WERI-Rb-1 (cell line): ENCODE measurements around the gene ANKH.

Experiments
- DNase-seq: peaks from one replicate; pipeline ENCODE4 v3.0.0-alpha.2; 2020
- H3K27ac ChIP-seq: fragments of 250-450 bp; sonication (Bioruptor Pico); 2 replicates; pipeline ENCODE4 v1.5.1; 2020; ENCODE audit warnings: mild to moderate bottlenecking, moderate library complexity
- H3K27me3 ChIP-seq: fragments of 250-450 bp; sonication (Bioruptor Pico); 2 replicates; pipeline ENCODE4 v1.5.1; 2021; ENCODE audit warnings: mild to moderate bottlenecking, low read depth, moderate library complexity; ENCODE audit not compliant: insufficient read depth, severe bottlenecking
- H3K36me3 ChIP-seq: fragments of 250-450 bp; sonication (Bioruptor Pico); 2 replicates; pipeline ENCODE4 v1.5.1; 2020; ENCODE audit warnings: mild to moderate bottlenecking, moderate library complexity
- H3K4me3 ChIP-seq: 2 replicates; pipeline ENCODE4 v1.5.1; 2011; ENCODE audit warnings: low read depth, mild to moderate bottlenecking, control low read depth, low read length
- H3K9me3 ChIP-seq: fragments of 250-450 bp; sonication (Bioruptor Pico); 2 replicates; pipeline ENCODE4 v1.5.1; 2021; ENCODE audit warnings: mild to moderate bottlenecking, moderate library complexity; ENCODE audit not compliant: severe bottlenecking
- CTCF ChIP-seq: IDR thresholded peaks from 2 replicates; pipeline ENCODE4 v1.5.1; 2011; ENCODE audit warnings: low read depth, mild to moderate bottlenecking, control low read depth, inconsistent platforms, low read length

Gene ANKH

DNA sequence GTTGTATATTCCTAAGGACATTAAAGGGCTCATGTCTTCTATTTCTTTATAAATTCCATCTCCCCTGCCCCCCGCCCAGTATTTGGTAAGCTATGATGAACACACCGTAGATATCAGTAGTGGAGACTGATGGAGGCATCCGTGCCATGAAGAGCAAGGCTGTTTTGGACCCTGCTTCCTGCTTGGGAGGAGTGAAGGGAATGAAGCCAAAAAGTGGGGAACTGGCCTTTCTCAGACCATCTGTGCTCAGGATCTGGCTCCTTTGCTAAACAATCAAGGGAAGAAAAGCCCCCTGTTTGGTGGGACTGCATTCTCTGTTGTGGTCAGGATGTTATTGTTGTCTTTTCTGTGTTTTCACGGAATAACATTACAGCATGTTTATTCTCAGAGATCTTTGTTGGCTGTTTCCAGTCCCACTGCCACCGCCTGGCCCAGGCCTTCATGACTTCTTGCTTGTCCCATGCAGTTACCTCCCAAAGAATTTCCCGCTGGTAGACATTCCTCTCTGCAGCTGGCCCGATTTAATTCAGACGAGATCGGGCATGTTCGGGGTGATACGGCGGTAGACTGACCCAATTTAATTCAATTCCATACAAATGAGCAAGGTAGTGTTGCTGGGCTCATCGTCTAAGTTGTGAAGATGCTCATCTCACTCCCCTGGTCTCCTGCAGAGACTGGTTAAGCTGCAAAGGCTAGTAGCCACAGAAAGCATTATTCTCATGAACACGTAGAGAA lies 31.4 kb upstream of the ANKH start:
- H3K4me3 ChIP-seq, result no peak overlapping the region
- H3K36me3 ChIP-seq, result no peaks in the 10 kb centered on the region
- no peaks in the 10 kb centered on the region for H3K27me3 ChIP-seq
- TF ChIP-seq CTCF, result no peak
- no peaks in the 10 kb centered on the region for H3K9me3 ChIP-seq
- DNase-seq, result no peak
- H3K27ac ChIP-seq, result no peak overlapping the region

GRCh38 chr5:14901462-14902051 lies 30.0 kb upstream of the ANKH start:
- Histone ChIP-seq H3K27me3 (no peaks in the 10 kb centered on the region), H3K4me3 (no peak overlapping the region), H3K27ac (no peak overlapping the region), H3K9me3 (no peaks in the 10 kb centered on the region), H3K36me3 (no peaks in the 10 kb centered on the region)
- DNase-seq, result no peak
- TF ChIP-seq CTCF, result no peak

GRCh38 chr5:14900693-14901461 lies 29.3 kb upstream of the ANKH start:
- Histone ChIP-seq H3K36me3 (no peaks in the 10 kb centered on the region), H3K27ac (no peak overlapping the region), H3K9me3 (no peaks in the 10 kb centered on the region), H3K4me3 (no peak overlapping the region), H3K27me3 (no peaks in the 10 kb centered on the region)
- no peak for DNase-seq
- TF ChIP-seq CTCF, result no peak

DNA sequence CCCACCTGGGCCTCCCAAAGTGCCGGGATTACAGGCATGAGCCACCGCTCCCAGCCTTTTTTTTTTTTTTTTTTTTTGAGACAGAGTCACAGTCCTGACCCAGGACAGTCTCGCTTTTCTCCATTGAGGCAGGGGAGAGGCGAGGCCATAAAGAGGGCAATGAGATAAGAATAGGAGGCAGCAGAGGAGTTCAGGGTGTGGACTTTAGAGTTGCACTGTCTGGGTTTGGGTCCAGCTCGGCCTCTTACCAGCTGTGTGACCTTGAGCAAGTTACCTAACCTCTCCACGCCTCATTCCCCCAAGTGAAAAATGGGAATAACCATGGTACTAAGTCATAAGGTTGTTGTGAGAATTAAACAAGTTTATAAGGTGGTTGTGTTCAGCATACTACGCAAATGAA lies 24.6 kb upstream of the ANKH start:
- no peak overlapping the region for H3K27ac ChIP-seq
- H3K9me3 ChIP-seq, result peaks cover 3% of the 10 kb centered on the region
- H3K4me3 ChIP-seq, result no peak overlapping the region
- no peaks in the 10 kb centered on the region for H3K36me3 ChIP-seq
- no peak for TF ChIP-seq CTCF
- H3K27me3 ChIP-seq, result no peaks in the 10 kb centered on the region
- DNase-seq, result no peak

- Histone ChIP-seq H3K27ac (no peak overlapping the region), H3K36me3 (no peaks in the 10 kb centered on the region), H3K27me3 (no peaks in the 10 kb centered on the region), H3K9me3 (peaks cover 3% of the 10 kb centered on the region), H3K4me3 (no peak overlapping the region)
- TF ChIP-seq CTCF, result 0 out of 2 replicates have a peak, but pooled peaks have one; percentile 12
- DNase-seq, result no peak
Observed at GRCh38 chr5:14895301-14895700, 23.7 kb upstream of the ANKH start.
